Loucy (cell line): ENCODE results near the gene DDX39A.
A peak's percentile ranks its signal among the peaks of the same experiment; 100 is the strongest.

ENCODE experiments used
- H2AFZ ChIP-seq: fragments of 200-600 bp; sonication (generic); 2 replicates; pipeline ENCODE4 v1.6.0; 2016; ENCODE audit warnings: antibody characterized with exemption, mild to moderate bottlenecking, low read length, moderate library complexity
- H3F3A ChIP-seq: fragments of 200-600 bp; 2 replicates; pipeline ENCODE4 v1.6.0; 2016; ENCODE audit warnings: antibody characterized with exemption, low read depth, mild to moderate bottlenecking
- H3K27me3 ChIP-seq: fragments of 200-600 bp; sonication (generic); 2 replicates; pipeline ENCODE4 v1.6.1; 2014; ENCODE audit warnings: low read length, mild to moderate bottlenecking; ENCODE audit not compliant: insufficient read depth, poor library complexity, severe bottlenecking
- H3K36me3 ChIP-seq: fragments of 200-600 bp; sonication (generic); 2 replicates; pipeline ENCODE4 v1.6.1; 2016; ENCODE audit warnings: low read length; ENCODE audit not compliant: insufficient read depth
- H3K4me1 ChIP-seq: fragments of 200-600 bp; sonication (generic); 2 replicates; pipeline ENCODE4 v1.5.1; 2014; ENCODE audit warnings: low read length, mild to moderate bottlenecking; ENCODE audit not compliant: insufficient read depth, poor library complexity, severe bottlenecking
- H3K4me2 ChIP-seq: fragments of 200-600 bp; sonication (generic); 2 replicates; pipeline ENCODE4 v1.6.0; 2014; ENCODE audit warnings: antibody characterized with exemption, low read length, low read depth, mild to moderate bottlenecking; ENCODE audit not compliant: poor library complexity, severe bottlenecking
- H3K4me3 ChIP-seq: fragments of 200-600 bp; sonication (generic); 2 replicates; pipeline ENCODE4 v1.5.1; 2014; ENCODE audit warnings: low read length, mild to moderate bottlenecking, mixed read lengths; ENCODE audit not compliant: poor library complexity, severe bottlenecking
- H3K79me2 ChIP-seq: fragments of 200-600 bp; sonication (generic); 2 replicates; pipeline ENCODE4 v1.6.1; 2014; ENCODE audit warnings: low read length; ENCODE audit not compliant: insufficient read depth
- H3K9ac ChIP-seq: fragments of 200-600 bp; sonication (generic); 2 replicates; pipeline ENCODE4 v1.6.0; 2014; ENCODE audit warnings: mild to moderate bottlenecking, low read depth, low read length, moderate library complexity; ENCODE audit not compliant: poor library complexity, severe bottlenecking
- H3K9me2 ChIP-seq: fragments of 200-600 bp; sonication (generic); replicated peaks from 2 replicates; pipeline ENCODE4 v1.6.1; 2016; ENCODE audit warnings: low read depth, low read length, mixed read lengths
- H3K9me3 ChIP-seq: fragments of 200-600 bp; sonication (generic); 2 replicates; pipeline ENCODE4 v1.6.1; 2014; ENCODE audit warnings: mild to moderate bottlenecking, antibody characterized with exemption, low read length, low read depth; ENCODE audit not compliant: insufficient read depth
- H4K20me1 ChIP-seq: fragments of 200-600 bp; sonication (generic); 2 replicates; pipeline ENCODE4 v1.6.0; 2014; ENCODE audit warnings: antibody characterized with exemption, low read length, mild to moderate bottlenecking; ENCODE audit not compliant: insufficient read depth, poor library complexity, severe bottlenecking
- CTCF ChIP-seq: fragments of 200-600 bp; sonication (generic); conservative IDR thresholded peaks from 2 replicates; pipeline ENCODE4 v1.5.1; 2014; ENCODE audit warnings: mild to moderate bottlenecking, antibody characterized with exemption, low read length
- EZH2phosphoT487 ChIP-seq: fragments of 200-600 bp; IDR thresholded peaks from 2 replicates; pipeline ENCODE4 v1.6.1; 2018; ENCODE audit warnings: antibody characterized with exemption, mild to moderate bottlenecking, moderate library complexity, borderline replicate concordance

The DDX39A gene

GRCh38 chr19:14361824-14362223 lies 57.3 kb downstream of the DDX39A start:
- H3K9me3 ChIP-seq, result no peaks in the 10 kb centered on the region
- H2AFZ ChIP-seq, result peak overlapping the region; percentile 20; the same call in 1 of the 2 replicates
- H4K20me1 ChIP-seq, result no peaks in the 10 kb centered on the region
- no peak overlapping the region for H3K4me2 ChIP-seq
- H3K27me3 ChIP-seq, result no peaks in the 10 kb centered on the region
- no peaks in the 10 kb centered on the region for H3K9me2 ChIP-seq
- peaks cover 17% of the 10 kb centered on the region for H3K4me1 ChIP-seq
- H3K79me2 ChIP-seq, result no peaks in the 10 kb centered on the region
- no peak overlapping the region for H3K4me3 ChIP-seq
- TF ChIP-seq CTCF (peak; percentile 44), EZH2phosphoT487 (no peak)
- H3K9ac ChIP-seq, result no peak overlapping the region
- 0 out of 2 replicates have a peak, but pooled peaks cover 3% of the 10 kb centered on the region for H3F3A ChIP-seq
- no peaks in the 10 kb centered on the region for H3K36me3 ChIP-seq
